Measurements from ENCODE around the gene PRKG1. TPM values are rescaled to one million over a fixed set of nuclear protein-coding genes. Genes with fewer than 3 reads are reported as not detected.

The PRKG1 gene
- polyA plus RNA-seq, 3 donors = 11.9 to 16.4 (median 13.7) TPM

DNA sequence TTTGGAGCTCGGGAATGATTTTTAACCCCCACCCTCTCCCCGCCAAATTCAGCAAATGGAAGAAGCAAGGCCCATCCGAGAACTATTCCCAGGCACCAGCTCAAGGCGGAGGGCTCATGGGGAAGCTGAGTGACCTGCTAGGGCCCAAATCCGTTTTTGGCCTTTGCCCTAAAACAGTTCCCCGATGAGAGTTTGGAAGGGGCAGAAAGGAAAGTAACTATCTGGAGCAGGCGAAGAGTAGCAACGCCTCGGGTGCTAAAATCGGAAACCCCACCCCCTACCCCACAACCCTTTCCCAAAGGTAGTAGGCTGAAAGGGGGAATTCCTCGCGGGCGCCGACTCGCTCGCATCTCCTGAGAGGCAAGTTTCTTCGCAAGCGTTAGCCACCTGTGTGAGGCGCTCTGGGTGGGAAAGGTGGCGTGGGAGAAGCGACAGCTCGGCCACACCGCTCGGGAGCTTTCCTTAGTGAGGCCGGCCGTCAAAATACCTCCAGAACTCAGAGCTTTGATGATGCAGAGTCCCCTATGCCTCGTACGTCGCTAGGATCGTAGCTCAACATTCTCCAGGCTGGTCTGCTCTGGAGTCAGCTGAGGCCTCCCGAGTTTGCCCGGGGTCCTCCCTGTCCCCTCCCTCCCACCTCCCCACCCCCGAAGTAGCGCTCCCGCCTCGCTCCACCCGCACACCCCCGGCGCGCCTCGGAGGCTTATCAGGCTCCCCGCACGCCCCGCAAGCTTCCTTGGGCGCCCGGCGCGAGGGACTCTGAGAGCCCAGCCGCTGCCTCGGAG, 642 bp upstream of the PRKG1 start:
- DNase-seq (ENCODE audit: extremely low read depth in 1 of 11, low read depth in 9 of 11, low spot score in 4 of 11) = peak in 6 of 11 donors; percentile 25 to 43 (median 33)

DNA sequence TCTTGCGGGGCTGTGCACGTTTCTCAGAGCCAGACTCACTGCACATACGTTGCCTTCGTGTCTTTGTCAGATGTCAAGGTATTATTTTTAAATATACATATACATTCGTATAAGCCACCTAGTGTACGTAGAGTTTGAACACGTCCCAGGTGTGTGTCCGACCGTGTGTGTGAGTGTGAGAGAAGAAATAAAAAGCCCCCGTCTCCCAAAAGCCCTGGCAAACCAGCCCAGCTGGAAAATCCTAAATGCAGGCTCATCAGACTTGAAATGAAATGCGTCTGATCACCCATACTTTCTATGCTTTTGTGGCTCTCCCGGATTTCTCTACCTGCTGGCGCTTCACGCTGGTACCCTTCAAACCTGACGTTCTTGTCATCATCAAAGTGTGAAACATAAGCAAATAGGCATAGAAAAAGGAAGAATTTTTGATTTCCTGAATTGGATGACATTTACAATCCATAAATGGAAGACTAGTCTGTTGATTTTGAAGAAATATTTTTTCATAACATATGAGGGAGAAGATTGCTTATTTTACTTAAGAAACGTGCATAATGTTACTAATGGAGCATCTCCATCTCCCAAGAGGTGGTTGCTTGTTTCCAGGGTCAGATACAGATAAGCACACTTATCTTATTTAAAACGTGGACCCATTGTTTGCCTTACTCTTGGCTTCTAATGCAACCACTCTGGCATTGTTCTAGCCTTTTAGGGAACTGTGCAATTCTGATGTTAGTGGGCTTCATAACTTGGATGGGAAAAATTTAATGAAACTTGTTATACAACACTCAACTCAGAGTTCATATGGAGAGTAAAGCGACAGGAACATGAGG, 971 bp downstream of the PRKG1 start:
- no peak for DNase-seq (ENCODE audit: extremely low read depth in 1 of 11, low read depth in 9 of 11, low spot score in 4 of 11)

DNA sequence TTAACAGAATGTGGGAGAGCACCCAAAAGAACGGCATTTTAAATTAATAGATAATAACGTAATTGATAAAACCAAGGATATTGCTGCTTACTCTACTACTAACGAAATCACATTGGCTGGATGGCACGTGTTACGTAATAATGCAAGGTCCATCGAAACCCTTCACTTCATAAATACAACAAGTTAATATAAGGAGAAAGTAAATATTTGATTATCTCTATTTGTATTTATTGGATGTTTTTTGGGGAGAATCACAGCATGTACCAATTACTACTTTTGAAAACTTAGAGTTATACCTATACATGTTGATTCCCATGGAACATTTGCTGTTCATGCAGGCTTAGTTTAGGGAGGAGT, 1.6 kb downstream of the PRKG1 start:
- DNase-seq (ENCODE audit: extremely low read depth in 1 of 11, low read depth in 9 of 11, low spot score in 4 of 11) = no peak

DNA sequence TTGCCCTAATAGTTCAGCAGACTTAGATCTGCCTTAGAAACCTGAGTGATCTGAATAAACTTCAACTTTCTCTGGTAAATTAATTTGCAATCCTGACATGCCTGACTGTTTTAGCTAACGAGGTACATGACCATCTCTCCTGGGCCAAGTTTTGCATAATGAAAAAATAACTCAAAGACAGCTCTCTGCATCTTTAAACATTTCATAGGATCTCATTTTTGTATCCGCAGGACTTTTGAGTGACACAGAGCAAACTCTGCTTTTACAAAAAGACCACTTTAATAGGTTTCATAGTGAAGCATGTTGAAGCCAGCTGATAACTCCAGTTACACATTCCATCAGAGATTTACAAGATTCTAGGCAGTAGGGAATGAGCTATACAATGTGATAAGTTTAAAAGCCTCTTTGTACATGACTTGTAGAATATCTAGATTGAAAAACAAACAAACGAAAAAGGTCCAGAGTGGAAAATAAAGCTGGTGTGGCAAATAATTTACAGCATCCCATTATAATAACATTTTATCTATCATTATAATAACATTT, 2.1 kb downstream of the PRKG1 start:
- no peak for DNase-seq (ENCODE audit: extremely low read depth in 1 of 11, low read depth in 9 of 11, low spot score in 4 of 11)

DNA sequence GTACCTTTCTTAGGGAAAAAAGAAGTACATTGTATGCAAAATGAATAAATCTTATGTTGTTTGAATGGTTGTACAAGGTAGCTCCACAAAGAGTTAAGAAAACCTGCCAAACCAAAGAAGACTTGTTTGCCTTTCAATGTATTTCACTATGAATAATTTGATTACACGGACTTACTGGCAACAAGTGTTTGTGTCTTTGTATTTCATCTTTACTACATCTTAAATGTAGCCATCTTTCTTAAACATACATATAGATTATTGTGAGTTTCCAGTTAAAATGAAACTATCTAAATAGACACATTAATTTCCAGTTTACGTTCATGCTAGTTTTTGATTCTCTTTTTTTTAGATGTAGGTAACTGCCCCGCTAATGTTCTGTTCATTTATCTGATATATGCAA, 2.8 kb downstream of the PRKG1 start:
- DNase-seq (ENCODE audit: extremely low read depth in 1 of 11, low read depth in 9 of 11, low spot score in 4 of 11) = no peak

DNA sequence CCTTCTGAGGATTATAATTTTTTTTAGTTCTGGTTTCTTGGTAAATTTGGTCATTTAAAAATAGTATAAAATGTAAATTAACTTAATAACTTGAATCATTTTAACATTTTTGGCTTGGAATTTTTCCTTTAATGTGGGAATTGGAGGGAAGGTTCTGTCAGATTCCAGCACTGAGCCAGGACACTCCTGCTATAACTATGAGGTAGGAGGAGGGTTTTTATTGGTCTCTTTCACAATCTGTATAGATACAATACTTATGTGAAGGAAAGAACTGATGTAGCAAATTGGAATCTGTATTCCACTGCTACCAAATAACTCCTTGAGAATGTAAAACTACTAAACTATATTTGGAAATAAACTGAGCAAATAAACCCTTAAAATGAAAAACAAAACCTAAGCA, 3.2 kb downstream of the PRKG1 start:
- DNase-seq (ENCODE audit: extremely low read depth in 1 of 11, low read depth in 9 of 11, low spot score in 4 of 11) = no peak

DNA sequence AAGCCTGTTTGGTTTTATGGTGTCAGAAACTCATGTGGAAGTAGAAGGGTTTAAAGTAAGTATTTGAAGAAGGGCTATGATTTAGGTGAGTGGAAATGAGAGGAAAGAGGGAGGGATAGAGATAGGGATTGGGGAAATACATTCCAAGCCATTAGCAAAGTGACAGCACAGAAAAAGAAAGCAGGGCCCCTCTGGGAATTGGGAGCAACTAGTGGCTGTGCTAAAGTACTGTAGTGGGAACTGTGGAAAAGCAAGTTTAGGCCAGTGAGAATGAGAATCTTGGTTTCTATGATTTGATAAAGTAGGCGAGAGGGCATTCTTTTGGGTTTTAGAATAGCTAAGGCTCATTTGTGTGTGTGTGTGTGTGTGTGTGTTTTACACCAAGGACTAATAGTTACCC, 5.0 kb downstream of the PRKG1 start:
- no peak for DNase-seq (ENCODE audit: extremely low read depth in 1 of 11, low read depth in 9 of 11, low spot score in 4 of 11)

DNA sequence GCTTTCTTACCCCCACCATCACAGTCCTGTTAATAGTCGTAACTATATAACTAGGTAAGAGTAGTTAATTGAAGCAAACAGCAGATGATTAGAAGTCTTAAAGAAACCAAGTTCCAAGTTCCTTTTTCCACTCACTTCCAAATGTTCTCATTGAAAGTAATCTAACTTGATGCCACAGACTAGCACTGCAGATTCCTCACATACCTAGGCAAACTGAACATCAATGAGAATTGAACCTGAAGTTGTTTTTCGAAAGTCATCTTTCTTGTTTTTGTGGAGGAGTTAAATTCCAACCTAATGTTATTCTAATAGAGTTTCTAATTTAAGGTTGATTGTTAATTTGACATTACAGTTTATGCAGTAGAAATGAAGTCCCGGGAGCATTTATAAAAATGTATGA, 5.5 kb downstream of the PRKG1 start:
- DNase-seq (ENCODE audit: extremely low read depth in 1 of 11, low read depth in 9 of 11, low spot score in 4 of 11) = no peak

DNA sequence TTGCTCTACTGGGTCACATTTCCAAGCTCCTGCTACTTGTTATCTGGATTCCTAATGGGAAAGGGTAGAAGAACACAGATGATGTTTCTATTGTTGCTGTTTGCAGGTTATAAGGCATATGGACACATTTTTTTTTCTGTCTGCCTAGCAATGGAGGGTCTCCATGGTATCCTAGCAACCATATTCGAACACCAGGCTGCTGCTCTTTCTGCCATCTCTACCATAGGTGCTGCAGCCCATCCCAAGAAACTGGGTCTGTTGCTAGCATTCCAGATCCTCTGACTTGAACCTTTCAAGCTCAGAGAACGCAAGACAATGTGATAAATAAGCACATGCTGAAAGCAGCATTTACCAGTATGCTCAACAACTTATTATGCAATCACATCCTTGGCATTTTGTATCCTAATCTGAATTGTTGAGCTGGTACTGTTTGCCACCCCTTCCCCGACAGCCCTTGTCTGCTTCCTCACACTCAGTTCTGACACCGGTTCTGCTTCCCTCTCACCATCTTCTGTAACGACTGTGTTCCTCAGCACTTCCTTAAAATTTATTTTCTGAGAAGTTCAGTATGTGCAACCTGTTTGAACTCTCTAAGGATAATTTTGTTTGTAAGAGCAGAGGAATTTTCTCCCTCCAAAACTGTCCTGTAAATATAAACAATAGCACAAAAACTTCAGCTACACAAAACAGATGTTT, 6.2 kb downstream of the PRKG1 start:
- DNase-seq (ENCODE audit: extremely low read depth in 1 of 11, low read depth in 9 of 11, low spot score in 4 of 11) = no peak

DNA sequence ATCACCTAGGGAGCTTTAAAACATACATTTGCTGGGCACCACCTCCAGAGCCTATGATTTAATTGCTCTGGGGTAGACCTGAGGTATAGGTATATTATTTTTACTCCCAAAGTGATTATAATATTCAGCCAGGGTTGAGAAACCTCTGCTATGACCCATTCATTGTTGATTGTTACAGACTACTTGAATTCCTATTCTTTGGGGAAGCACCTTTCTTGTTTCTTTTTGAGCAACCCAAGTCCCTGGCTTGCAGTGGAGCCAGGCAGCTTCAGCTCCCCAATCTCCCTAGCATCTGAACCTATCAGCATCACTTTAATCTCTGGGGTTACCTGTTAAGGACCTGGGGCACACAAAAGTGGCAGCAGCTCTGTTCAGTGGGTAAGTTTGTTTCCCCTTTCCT, 8.6 kb downstream of the PRKG1 start:
- no peak for DNase-seq (ENCODE audit: extremely low read depth in 1 of 11, low read depth in 9 of 11, low spot score in 4 of 11)

DNA sequence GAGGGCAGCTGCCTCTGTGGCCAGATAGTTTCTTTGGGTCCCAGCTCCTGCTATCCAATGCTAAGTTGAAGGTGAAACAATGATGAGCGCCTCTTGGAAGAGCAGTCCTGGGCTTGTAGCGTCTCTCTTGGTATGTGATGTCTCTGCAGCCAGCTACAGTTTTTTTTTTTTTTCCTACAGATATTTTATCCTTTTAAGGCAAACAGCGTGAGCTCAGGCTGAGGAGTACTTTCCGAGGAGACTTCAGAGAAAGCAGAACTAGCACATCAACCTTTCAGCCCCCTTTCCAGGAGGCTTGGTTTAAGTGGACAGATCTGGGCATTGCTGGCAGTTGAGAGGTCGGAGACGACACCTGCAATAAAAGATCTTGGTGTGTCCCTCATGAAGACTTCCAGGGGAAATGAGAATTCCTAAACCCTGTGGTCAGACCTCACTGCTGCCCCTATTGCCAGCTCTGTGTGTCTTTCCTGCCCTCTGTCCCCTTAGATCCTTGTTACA, 9.1 kb downstream of the PRKG1 start:
- DNase-seq (ENCODE audit: extremely low read depth in 1 of 11, low read depth in 9 of 11, low spot score in 4 of 11) = no peak

DNA sequence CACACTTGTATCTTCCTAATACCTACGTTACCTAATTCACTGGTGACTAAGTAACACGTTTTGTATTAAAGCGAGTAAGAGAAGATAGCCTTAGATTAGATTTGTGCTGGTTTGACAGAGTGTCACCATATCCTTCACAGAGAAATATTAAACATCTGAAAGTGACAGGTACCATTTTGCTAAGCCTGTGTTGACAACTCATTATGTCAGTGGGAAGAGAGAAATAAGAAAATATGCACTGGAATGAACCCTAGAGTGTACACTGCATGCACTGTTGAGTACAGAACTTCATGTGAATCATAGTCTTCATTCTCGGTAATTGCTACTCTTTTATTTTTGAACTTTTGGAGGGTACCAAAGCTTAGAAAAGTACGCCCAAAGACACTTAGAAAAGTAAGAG, 10.9 kb downstream of the PRKG1 start:
- no peak for DNase-seq (ENCODE audit: extremely low read depth in 1 of 11, low read depth in 9 of 11, low spot score in 4 of 11)

DNA sequence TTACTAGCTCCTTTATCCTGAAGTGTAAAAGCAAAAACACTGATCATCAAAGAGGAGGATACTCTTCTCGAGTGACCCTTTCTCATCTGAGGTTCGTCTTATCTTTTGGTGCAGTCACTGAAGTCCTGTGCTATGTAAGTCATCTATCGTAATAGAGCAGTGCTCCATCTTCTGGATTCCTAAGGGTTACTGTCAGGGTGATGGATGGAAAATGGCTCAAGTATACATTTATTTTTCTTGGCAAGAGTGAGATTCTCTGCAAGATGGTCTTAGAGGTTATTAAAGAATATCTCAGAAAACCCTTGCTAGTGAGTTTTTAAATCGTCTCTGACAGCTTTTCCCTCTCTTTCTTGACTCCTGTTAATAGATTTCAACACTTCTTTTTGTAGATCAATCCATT, 12.4 kb downstream of the PRKG1 start:
- no peak for DNase-seq (ENCODE audit: extremely low read depth in 1 of 11, low read depth in 9 of 11, low spot score in 4 of 11)

DNA sequence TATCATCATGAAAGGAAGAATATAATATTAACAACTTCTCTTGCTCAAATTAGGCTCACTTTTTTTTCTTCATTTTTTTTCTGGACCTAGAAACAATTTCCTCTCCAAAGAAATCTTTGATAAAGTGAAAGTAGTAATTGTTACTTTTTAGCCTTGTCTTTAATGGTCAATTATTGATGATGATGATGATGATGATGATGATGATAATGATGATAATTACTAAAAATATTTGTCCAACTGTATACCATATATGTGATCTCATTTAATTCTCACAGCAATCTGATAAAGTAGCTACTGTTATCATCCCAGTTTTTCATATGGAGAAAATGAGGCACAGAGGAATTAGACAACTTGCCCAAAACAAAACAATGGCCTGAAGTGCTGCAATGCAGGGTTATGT, 12.8 kb downstream of the PRKG1 start:
- no peak for DNase-seq (ENCODE audit: extremely low read depth in 1 of 11, low read depth in 9 of 11, low spot score in 4 of 11)

DNA sequence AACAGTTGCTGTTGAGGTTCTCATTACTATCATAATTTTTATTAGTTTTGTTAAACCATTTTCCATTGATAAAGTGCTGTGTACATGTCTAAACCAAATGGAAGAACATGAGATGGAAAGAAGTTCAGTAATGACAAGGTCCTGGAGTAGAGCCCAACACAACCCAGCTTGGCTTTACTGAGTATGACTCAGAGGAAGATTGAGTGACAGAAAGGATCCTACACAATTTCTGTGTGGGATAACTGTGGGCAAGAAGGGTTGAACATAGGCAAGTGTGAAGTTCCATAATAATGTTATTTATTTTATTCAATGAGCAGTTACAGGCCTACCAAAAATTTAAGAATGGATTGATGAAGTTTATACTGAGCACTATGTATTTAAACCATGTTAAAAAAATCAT, 15.9 kb downstream of the PRKG1 start:
- no peak for DNase-seq (ENCODE audit: extremely low read depth in 1 of 11, low read depth in 9 of 11, low spot score in 4 of 11)

DNA sequence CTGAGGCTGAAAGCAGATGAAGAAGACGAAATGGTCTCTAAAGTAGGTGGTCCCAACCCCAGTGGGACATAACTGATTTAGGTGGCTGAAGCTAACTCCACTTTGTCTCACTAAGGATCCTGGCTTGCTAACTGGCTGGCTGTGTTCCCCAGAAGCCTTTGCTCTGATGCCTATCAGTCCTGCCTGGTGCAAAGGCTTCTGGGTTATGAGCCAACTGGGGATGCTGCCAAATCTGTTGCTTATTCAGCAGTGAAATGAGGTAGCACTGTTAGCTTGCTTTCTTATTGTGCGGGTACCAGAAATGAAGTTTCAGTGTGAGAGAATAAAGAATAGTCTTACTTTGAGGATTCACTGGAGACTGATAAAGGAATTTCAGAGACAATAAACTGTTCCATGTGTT, 18.1 kb downstream of the PRKG1 start:
- no peak for DNase-seq (ENCODE audit: extremely low read depth in 1 of 11, low read depth in 9 of 11, low spot score in 4 of 11)

DNA sequence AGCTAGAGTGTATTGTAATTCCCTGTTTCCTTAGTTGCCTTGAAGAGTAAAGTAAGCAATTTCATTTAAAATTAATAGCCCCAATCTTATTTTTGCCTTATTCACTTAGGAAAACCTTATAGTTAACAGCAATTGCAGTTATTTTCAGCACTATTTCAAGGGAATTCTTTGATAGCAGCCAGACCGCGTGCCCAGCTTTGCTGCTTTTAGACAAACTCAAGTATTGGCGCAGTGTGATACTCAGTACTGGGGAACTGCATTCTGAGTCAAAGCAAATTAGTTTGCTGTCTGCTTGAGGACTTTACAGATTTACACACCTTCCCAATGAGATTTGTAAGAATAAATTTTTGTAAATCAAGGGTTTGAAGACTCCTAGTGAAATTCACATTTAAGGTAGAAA, 21.2 kb downstream of the PRKG1 start:
- no peak for DNase-seq (ENCODE audit: extremely low read depth in 1 of 11, low read depth in 9 of 11, low spot score in 4 of 11)

DNA sequence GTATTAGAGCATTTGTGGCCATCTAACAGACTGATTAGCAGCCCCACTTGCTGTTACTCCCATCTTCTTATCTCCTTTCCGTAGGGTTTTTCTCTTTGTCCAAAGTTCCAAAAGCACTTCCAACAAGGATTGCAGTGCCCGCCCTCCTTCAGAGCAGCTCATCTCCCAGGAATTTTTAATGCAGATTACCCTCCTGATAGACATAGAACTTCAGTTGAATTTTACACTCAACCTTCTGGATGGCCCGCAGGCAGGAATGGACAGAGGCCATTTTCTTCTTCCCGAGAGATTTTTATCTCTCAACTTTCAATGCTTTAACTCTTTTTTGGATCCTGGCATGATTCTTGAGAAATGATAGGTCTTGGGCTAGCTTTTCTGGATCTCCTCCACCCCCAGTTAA, 23.3 kb downstream of the PRKG1 start:
- no peak for DNase-seq (ENCODE audit: extremely low read depth in 1 of 11, low read depth in 9 of 11, low spot score in 4 of 11)

DNA sequence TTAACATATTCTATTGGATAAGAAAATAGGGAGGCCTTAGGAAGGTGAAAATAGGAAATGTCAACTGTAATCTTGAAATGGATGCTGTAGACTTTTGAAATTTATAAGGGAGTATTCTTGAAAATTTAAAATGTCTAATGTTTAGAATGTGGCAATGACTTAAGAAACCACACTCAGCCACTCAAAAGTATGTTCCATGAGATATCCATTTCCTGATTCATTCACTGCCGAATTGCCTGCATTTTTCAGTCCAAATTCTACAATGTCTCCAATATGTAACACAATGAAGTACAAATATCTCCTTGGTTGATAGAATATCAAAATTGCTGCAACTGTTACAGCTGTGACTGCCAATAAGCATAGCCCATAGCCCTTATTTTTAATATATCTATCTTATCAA, 25.9 kb downstream of the PRKG1 start:
- no peak for DNase-seq (ENCODE audit: extremely low read depth in 1 of 11, low read depth in 9 of 11, low spot score in 4 of 11)

Data from renal cortex interstitium (tissue), 11 donors.